Thyroid gland (tissue), 4 donors: ENCODE results near the gene FOXD2. TPM values are rescaled to one million over a fixed set of nuclear protein-coding genes. Genes with fewer than 3 reads are reported as not detected.

Experiments used
- DNase-seq, 2 donors: peaks; one replicate each; pipeline ENCODE4 v3.0.0-alpha.2; 2019
- H3K27ac ChIP-seq, 3 donors: fragments of 200-600 bp; sonication (generic); 1 replicate in 2 of 3; 2 replicates in 1 of 3; pipeline ENCODE4 v1.5.1; 2016 to 2019; ENCODE audit warnings: mild to moderate bottlenecking in 1 of 3, moderate library complexity in 1 of 3
- H3K27me3 ChIP-seq: fragments of 200-600 bp; sonication (generic); one replicate; pipeline ENCODE4 v1.5.1; 2019
- H3K36me3 ChIP-seq, 2 donors: fragments of 200-600 bp; sonication (generic); one replicate each; pipeline ENCODE4 v1.5.1; 2016 to 2019
- H3K4me1 ChIP-seq, 2 donors: fragments of 200-600 bp; sonication (generic); one replicate each; pipeline ENCODE4 v1.5.1; 2017 to 2019
- H3K4me3 ChIP-seq, 3 donors: fragments of 200-600 bp; sonication (generic); replicated peaks in 1 of 3; 1 replicate in 2 of 3; 2 replicates in 1 of 3; pipeline ENCODE4 v1.5.1; 2016; ENCODE audit warnings: mild to moderate bottlenecking in 1 of 3
- H3K9me3 ChIP-seq: fragments of 200-600 bp; sonication (generic); one replicate; pipeline ENCODE4 v1.5.1; 2017
- CTCF ChIP-seq, 6 experiments: fragments of 200-600 bp in 3 of 6; fragments of 450-650 bp in 3 of 6; sonication (generic) in 3 of 6; IDR thresholded peaks; one replicate each; pipeline ENCODE4 v1.5.1; 2016 to 2019; ENCODE audit warnings: antibody characterized with exemption in 6 of 6, mild to moderate bottlenecking in 2 of 6, inconsistent platforms in 1 of 6, moderate library complexity in 1 of 6
- POLR2A ChIP-seq, 2 donors: fragments of 450-650 bp; IDR thresholded peaks; one replicate each; pipeline ENCODE4 v1.6.1; 2017; ENCODE audit warnings: antibody characterized with exemption in 2 of 2, mild to moderate bottlenecking in 2 of 2, moderate library complexity in 1 of 2
- WGBS, 2 donors: methylation state at CpG; one replicate each; pipeline ENCODE4 v1.1.5; 2017; 5-methylcytosine and 5-hydroxymethylcytosine counted together
- intact Hi-C: fragments of 100-400 bp; cut with DNase I; formaldehyde crosslinking; loops from one replicate; pipeline ENCODE4 v1.15.1; 2023
- total RNA-seq, 4 donors: library from RNA; depleted of rRNA; stranded (reverse); fragments of >200 nt; gene quantifications; one replicate each; pipeline ENCODE4 v1.2.3, GENCODE V29; 2016

FOXD2 gene
- total RNA-seq, 4 donors from 2014 or later: 0.11 to 0.54 TPM; not detected in 2

GRCh38 chr1:47439017-47439818 lies 1.4 kb downstream of the FOXD2 start:
- TF ChIP-seq POLR2A (IDR thresholded peaks at IDR 0.05) (no peak), CTCF (IDR thresholded peaks at IDR 0.05) (no peak)
- Histone ChIP-seq H3K36me3 (no peaks in the 10 kb centered on the region), H3K4me3 (peak overlapping the region in 1 of 3 donors; percentile 9), H3K27ac (no peak overlapping the region), H3K4me1 (peaks cover 10 to 28% of the 10 kb centered on the region in 2 donors), H3K27me3 (peaks cover 27% of the 10 kb centered on the region), H3K9me3 (no peaks in the 10 kb centered on the region)
- intact Hi-C loops: loop anchor here (5.0 to 10.0 kb wide), 2 partner anchors 52 to 254 kb away; no protein-coding TSS in a partner anchor
- 37 to 43% methylated on average over 11 to 15 of the region's 86 CpGs for WGBS, 2 donors
- no peak for DNase-seq

- H3K27me3 ChIP-seq: peaks cover 34% of the 10 kb centered on the region
- DNase-seq: no peak
These were observed 2.2 kb downstream of the FOXD2 start for GRCh38 chr1:47439819-47440598.

GRCh38 chr1:47440599-47441081 lies 2.8 kb downstream of the FOXD2 start:
- Histone ChIP-seq H3K27me3 (peaks cover 39% of the 10 kb centered on the region), H3K27ac (no peak overlapping the region), H3K9me3 (no peaks in the 10 kb centered on the region), H3K36me3 (no peaks in the 10 kb centered on the region), H3K4me3 (no peak overlapping the region), H3K4me1 (peaks cover 5 to 32% of the 10 kb centered on the region in 2 donors)
- no peak for DNase-seq
- 65 to 66% methylated on average over 5 of the region's 5 CpGs for WGBS, 2 donors
- TF ChIP-seq POLR2A (IDR thresholded peaks at IDR 0.05) (no peak), CTCF (IDR thresholded peaks at IDR 0.05) (no peak)
- intact Hi-C loops: no loop called here

More at GRCh38 chr1:47439819-47440598, 2.2 kb downstream of the FOXD2 start:
- no peaks in the 10 kb centered on the region for H3K36me3 ChIP-seq
- H3K4me3 ChIP-seq: no peak overlapping the region
- H3K27ac ChIP-seq: no peak overlapping the region
- no peaks in the 10 kb centered on the region for H3K9me3 ChIP-seq
- 65 to 76% methylated on average over 20 of the region's 20 CpGs for WGBS, 2 donors
- TF ChIP-seq CTCF (IDR thresholded peaks at IDR 0.05) (no peak), POLR2A (IDR thresholded peaks at IDR 0.05) (no peak)
- peaks cover 5 to 30% of the 10 kb centered on the region in 2 donors for H3K4me1 ChIP-seq
- intact Hi-C loops: loop anchor here (5.0 to 10.0 kb wide), 2 partner anchors 53 to 255 kb away; no protein-coding TSS in a partner anchor

- TF ChIP-seq CTCF (IDR thresholded peaks at IDR 0.05): no peak
- TF ChIP-seq POLR2A (IDR thresholded peaks at IDR 0.05): no peak
- Histone ChIP-seq H3K4me3 (no peak overlapping the region), H3K27me3 (peaks cover 42% of the 10 kb centered on the region), H3K36me3 (no peaks in the 10 kb centered on the region), H3K9me3 (no peaks in the 10 kb centered on the region), H3K4me1 (peaks cover 5 to 28% of the 10 kb centered on the region in 2 donors), H3K27ac (no peak overlapping the region)
- 91 to 96% methylated on average over 3 of the region's 3 CpGs for WGBS, 2 donors
- no peak for DNase-seq
- intact Hi-C loops: no loop called here
These were observed 3.7 kb downstream of the FOXD2 start for GRCh38 chr1:47441450-47442106.
